GM12864 (cell line): Measurements from ENCODE around the gene BRF1.
"Not testable (repeated sequence)": the region's sequence is repeated elsewhere in the genome, so short reads cannot be mapped to it uniquely, and the experiment has no call there.

ENCODE experiments used
- DNase-seq: peaks from one replicate; pipeline ENCODE4 v3.0.0-alpha.2; 2011; ENCODE audit warnings: low read depth
- H3K4me3 ChIP-seq: 2 replicates; pipeline ENCODE4 v1.5.1; 2011; ENCODE audit warnings: mild to moderate bottlenecking, low read depth, low read length, control low read depth
- TF ChIP-seq, protein P1 (sequence below): IDR thresholded peaks from 2 replicates; pipeline ENCODE4 v1.5.1; 2011; ENCODE audit warnings: low read depth, mild to moderate bottlenecking, moderate library complexity, low read length, control low read depth, inconsistent platforms; ENCODE audit errors: missing control alignments

The BRF1 gene

DNA sequence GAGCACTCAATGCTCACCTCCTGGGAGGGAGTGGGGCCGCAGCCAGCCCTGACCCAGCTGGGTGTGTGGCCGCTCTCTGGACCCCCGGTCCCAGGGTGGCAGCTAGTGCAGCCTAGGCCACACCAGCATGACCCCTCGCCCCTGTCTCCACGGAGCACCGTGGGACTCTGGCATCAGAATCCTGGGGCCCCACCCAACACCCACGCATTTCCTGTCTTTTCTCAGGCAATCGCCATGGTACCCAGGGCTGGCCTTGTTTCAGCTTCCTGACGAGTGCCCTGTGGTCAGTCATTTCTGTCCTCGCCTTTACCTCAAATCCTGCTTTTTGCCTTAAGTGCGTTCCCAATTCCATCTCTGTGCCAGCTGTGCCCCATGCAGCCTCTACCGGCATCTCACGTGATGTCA is 29.7 kb upstream of the BRF1 start:
- no peak for DNase-seq
- TF ChIP-seq, protein P1, sequence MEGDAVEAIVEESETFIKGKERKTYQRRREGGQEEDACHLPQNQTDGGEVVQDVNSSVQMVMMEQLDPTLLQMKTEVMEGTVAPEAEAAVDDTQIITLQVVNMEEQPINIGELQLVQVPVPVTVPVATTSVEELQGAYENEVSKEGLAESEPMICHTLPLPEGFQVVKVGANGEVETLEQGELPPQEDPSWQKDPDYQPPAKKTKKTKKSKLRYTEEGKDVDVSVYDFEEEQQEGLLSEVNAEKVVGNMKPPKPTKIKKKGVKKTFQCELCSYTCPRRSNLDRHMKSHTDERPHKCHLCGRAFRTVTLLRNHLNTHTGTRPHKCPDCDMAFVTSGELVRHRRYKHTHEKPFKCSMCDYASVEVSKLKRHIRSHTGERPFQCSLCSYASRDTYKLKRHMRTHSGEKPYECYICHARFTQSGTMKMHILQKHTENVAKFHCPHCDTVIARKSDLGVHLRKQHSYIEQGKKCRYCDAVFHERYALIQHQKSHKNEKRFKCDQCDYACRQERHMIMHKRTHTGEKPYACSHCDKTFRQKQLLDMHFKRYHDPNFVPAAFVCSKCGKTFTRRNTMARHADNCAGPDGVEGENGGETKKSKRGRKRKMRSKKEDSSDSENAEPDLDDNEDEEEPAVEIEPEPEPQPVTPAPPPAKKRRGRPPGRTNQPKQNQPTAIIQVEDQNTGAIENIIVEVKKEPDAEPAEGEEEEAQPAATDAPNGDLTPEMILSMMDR = no peak
- no peak overlapping the region for H3K4me3 ChIP-seq

- no peak for DNase-seq
- TF ChIP-seq, protein P1 = no peak
- no peak overlapping the region for H3K4me3 ChIP-seq
Observed at GRCh38 chr14:105329411-105330150, 28.8 kb upstream of the BRF1 start.

GRCh38 chr14:105328678-105329390 is 28.0 kb upstream of the BRF1 start:
- TF ChIP-seq, protein P1 = no peak
- H3K4me3 ChIP-seq = no peak overlapping the region
- DNase-seq = no peak

DNA sequence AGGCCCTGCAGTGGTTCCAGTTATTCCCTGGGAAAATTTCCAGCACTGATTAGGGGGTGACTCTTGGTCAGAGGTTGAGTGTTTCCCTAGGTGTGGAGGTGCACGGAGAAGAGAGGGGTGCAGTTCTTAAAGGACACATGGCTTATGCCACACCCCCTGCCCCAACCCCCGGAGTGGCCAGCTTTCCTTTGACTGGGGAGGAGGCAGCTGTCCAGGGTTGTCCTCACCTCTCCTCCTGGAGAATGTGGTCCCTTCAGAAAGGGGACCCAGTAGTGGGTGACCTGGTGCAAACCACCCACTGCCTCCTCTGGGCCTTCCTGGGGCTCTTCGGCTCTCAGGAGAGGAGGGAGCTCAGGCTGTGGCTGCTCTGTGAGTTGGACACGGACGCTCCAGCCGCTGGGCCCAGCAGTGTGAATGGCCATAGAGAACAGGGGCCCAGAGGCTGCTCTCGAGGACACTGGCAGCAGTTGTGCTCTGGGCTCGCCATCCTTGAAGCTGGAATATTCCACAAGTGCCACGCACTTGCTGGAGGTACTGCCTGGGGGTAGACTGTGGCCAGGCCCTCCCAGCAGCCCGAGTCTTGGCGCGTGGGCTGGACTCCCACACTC is 27.4 kb upstream of the BRF1 start:
- no peak overlapping the region for H3K4me3 ChIP-seq
- DNase-seq = no peak
- TF ChIP-seq, protein P1 = no peak

- H3K4me3 ChIP-seq, DNase-seq: not testable (repeated sequence)
Observed at GRCh38 chr14:105327695-105328045, 26.9 kb upstream of the BRF1 start.

- TF ChIP-seq, protein P1 = no peak
- no peak overlapping the region for H3K4me3 ChIP-seq
- no peak for DNase-seq
Observed at GRCh38 chr14:105326891-105327694, 26.3 kb upstream of the BRF1 start.

- H3K4me3 ChIP-seq = no peak overlapping the region
- no peak for DNase-seq
Observed at GRCh38 chr14:105326568-105326867, 25.7 kb upstream of the BRF1 start.

More at GRCh38 chr14:105326568-105326867, 25.7 kb upstream of the BRF1 start:
- TF ChIP-seq, protein P1 = no peak
